GM19467 (cell line): Measurements from ENCODE around the gene VASN.

Experiments used
- ATAC-seq: cut with Tn5 transposase; IDR thresholded peaks from one replicate; pipeline ENCODE4 v1.9.1; 2021; ENCODE audit warnings: mild to moderate bottlenecking, moderate library complexity; ENCODE audit not compliant: unreplicated experiment

The VASN gene

GRCh38 chr16:4419402-4419959 is 47.8 kb downstream of the VASN start:
- no peak for ATAC-seq

- no peak for ATAC-seq
Measured at GRCh38 chr16:4420505-4421105, 49.0 kb downstream of the VASN start.

DNA sequence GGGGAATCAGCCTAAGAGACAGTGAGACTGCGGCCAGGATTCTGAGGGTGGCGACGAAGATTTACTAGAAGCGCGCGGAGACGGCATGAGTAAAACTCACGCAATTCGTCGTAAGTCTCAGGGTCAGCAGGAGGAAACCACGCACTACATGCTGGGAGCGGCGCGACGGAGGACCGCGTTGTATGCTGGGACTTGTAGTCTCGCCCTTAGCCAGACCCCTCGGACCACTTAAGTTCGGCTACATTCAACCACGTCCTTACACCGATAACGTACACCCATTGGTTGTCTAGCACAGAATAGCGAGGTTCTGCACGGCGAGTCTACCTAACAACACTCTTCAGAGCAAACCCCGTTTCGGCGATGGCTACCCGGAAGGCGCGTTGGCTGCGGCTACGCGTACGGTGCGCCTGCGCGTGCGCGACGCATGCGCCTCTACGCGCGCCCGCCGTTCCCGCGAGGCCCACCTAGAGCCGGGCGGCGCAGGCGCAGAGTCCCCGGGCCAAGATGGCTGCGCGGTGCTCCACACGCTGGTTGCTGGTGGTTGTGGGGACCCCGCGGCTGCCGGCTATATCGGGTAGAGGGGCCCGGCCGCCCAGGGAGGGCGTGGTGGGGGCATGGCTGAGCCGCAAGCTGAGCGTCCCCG is 53.9 kb downstream of the VASN start, which contains the start of gene DNAJA3:
Gene DNAJA3, plus strand, starts transcription at position 491 of the 643 bp plus-strand sequence. Its CDS starts 14 bp downstream, at position 505.
- ATAC-seq = peak; percentile 81

- ATAC-seq = peak; percentile 30
Measured at GRCh38 chr16:4426021-4426684, 54.5 kb downstream of the VASN start.

GRCh38 chr16:4426722-4427372 is 55.2 kb downstream of the VASN start:
- no peak for ATAC-seq

GRCh38 chr16:4428500-4428899 is 56.9 kb downstream of the VASN start:
- no peak for ATAC-seq

DNA sequence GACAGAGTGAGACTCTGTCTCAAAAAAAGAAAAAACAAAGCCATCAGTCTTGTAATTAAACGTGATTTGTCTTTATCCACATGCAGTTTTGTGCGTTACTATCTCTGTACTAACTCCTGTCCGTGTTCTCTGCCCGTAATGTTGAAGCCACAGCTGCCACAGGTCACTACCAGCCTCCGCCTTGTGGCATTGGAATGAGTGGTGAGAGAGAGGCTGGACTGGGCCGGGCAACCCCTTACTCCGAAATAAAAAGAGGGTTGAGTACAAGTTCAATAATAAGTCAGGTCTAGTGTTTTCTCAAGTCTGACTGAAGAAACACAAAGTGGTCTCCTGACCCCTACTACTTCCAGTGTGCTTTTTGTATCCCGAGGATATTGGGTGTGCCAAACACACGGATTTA is 59.4 kb downstream of the VASN start:
- ATAC-seq = no peak
